ENCODE measurements around the gene THBS2.

Gene THBS2

GRCh38 chr6:169254456-169255316, 1.0 kb upstream of the THBS2 start:
- TF ChIP-seq POLR2AphosphoS5 (IDR thresholded peaks at IDR 0.05; ENCODE audit: low read depth, low read length) = no peak
- no peak for TF ChIP-seq TAF1 (IDR thresholded peaks at IDR 0.05; ENCODE audit: borderline replicate concordance, insufficient read depth, low read length)
- TF ChIP-seq FOXP2 (optimal IDR thresholded peaks at IDR 0.05; ENCODE audit: borderline replicate concordance, extremely low read depth, extremely low read length, insufficient read depth) = no peak
- no peak for TF ChIP-seq SIN3A (IDR thresholded peaks at IDR 0.05; ENCODE audit: borderline replicate concordance, insufficient read depth, low read length)
- TF ChIP-seq REST (IDR thresholded peaks at IDR 0.05; ENCODE audit: insufficient read depth in 1 of 2, low read depth in 2 of 2, low read length in 2 of 2) = no peak

- TF ChIP-seq REST (IDR thresholded peaks at IDR 0.05; ENCODE audit: insufficient read depth in 1 of 2, low read depth in 2 of 2, low read length in 2 of 2) (no peak), POLR2AphosphoS5 (IDR thresholded peaks at IDR 0.05; ENCODE audit: low read depth, low read length) (no peak), TAF1 (IDR thresholded peaks at IDR 0.05; ENCODE audit: borderline replicate concordance, insufficient read depth, low read length) (no peak), FOXP2 (optimal IDR thresholded peaks at IDR 0.05; ENCODE audit: borderline replicate concordance, extremely low read depth, extremely low read length, insufficient read depth) (no peak), SIN3A (IDR thresholded peaks at IDR 0.05; ENCODE audit: borderline replicate concordance, insufficient read depth, low read length) (no peak)
Observed at GRCh38 chr6:169252505-169253189, 999 bp downstream of the THBS2 start.

- no peak for TF ChIP-seq SIN3A (IDR thresholded peaks at IDR 0.05; ENCODE audit: borderline replicate concordance, insufficient read depth, low read length)
- no peak for TF ChIP-seq POLR2AphosphoS5 (IDR thresholded peaks at IDR 0.05; ENCODE audit: low read depth, low read length)
- no peak for TF ChIP-seq TAF1 (IDR thresholded peaks at IDR 0.05; ENCODE audit: borderline replicate concordance, insufficient read depth, low read length)
- no peak for TF ChIP-seq FOXP2 (optimal IDR thresholded peaks at IDR 0.05; ENCODE audit: borderline replicate concordance, extremely low read depth, extremely low read length, insufficient read depth)
- no peak for TF ChIP-seq REST (IDR thresholded peaks at IDR 0.05; ENCODE audit: insufficient read depth in 1 of 2, low read depth in 2 of 2, low read length in 2 of 2)
Observed at GRCh38 chr6:169251822-169252504, 1.7 kb downstream of the THBS2 start.

- TF ChIP-seq REST (IDR thresholded peaks at IDR 0.05; ENCODE audit: insufficient read depth in 1 of 2, low read depth in 2 of 2, low read length in 2 of 2) = no peak
- no peak for TF ChIP-seq TAF1 (IDR thresholded peaks at IDR 0.05; ENCODE audit: borderline replicate concordance, insufficient read depth, low read length)
- TF ChIP-seq SIN3A (IDR thresholded peaks at IDR 0.05; ENCODE audit: borderline replicate concordance, insufficient read depth, low read length) = no peak
- TF ChIP-seq FOXP2 (optimal IDR thresholded peaks at IDR 0.05; ENCODE audit: borderline replicate concordance, extremely low read depth, extremely low read length, insufficient read depth) = no peak
- TF ChIP-seq POLR2AphosphoS5 (IDR thresholded peaks at IDR 0.05; ENCODE audit: low read depth, low read length) = no peak
Observed at GRCh38 chr6:169251371-169251802, 2.3 kb downstream of the THBS2 start.
